Measurements from ENCODE around the gene ARHGEF40. TPM values are rescaled to one million over a fixed set of nuclear protein-coding genes. Genes with fewer than 3 reads are reported as not detected.

Gene ARHGEF40
- total RNA-seq, 1 experiment from 2014 or later = 71.4 TPM

DNA sequence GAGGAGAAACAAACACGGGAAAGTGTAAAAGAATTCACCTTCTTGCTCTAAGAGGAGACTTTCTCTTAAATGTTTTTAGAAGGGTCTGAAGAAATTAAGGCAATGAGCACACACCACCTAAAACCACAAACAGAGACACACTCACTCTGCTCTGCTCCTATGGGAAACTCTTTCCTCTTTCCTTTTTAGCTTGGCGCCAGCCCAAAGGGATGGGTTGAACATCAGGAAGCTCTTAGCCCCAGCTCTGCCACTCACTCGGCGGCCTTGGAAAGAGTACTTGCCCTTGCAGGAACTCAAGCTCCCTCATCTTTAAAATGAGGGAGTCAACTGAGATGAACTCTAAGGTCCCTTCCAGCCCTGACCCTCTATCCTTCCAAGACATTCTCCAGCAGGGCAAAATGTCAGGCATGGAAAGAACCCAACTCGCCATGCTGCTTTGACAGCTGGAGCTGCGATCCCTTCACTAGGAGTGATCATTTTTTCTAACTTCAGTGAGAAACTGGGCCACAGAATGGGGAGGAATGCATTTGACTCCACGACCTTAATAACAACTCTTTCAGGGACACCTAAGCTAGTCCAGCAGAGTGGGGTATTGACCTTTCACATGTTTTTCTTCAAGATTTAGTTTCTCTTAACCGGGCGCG, 13.5 kb upstream of the ARHGEF40 start:
- Histone ChIP-seq H4K91ac (ENCODE audit: insufficient read length, low read depth, low read length) (no peak overlapping the region), H3K4ac (ENCODE audit: low read depth, low read length) (no peak overlapping the region), H2AFZ (ENCODE audit: low read length) (no peak overlapping the region), H3K9ac (ENCODE audit: extremely low read depth, insufficient read length, low read length) (no peak overlapping the region), H2BK15ac (ENCODE audit: low read depth, low read length) (no peak overlapping the region), H3K27ac (ENCODE audit: insufficient read length, low read depth, low read length) (no peak overlapping the region), H3K79me1 (ENCODE audit: insufficient read depth, low read depth, low read length, poor library complexity, severe bottlenecking) (no peaks in the 10 kb centered on the region), H3T11ph (ENCODE audit: low read length) (no peak overlapping the region), H3K4me1 (ENCODE audit: insufficient read depth, low read length) (no peaks in the 10 kb centered on the region; the same call in 1 of the 2 replicates), H3K23ac (ENCODE audit: insufficient read length, low read depth, low read length) (no peak overlapping the region), H2BK120ac (ENCODE audit: low read depth, low read length, poor library complexity, severe bottlenecking) (no peak overlapping the region), H4K20me1 (ENCODE audit: control insufficient read depth, insufficient read depth, insufficient read length) (no peaks in the 10 kb centered on the region), H3K23me2 (ENCODE audit: insufficient read length, low read depth, low read length, poor library complexity, severe bottlenecking) (no peaks in the 10 kb centered on the region), H2BK5ac (ENCODE audit: insufficient read length, low read length) (no peak overlapping the region), H3K14ac (ENCODE audit: insufficient read depth, low read length) (no peak overlapping the region), H3K27me3 (ENCODE audit: insufficient read depth, low read length) (no peaks in the 10 kb centered on the region), H3K4me2 (ENCODE audit: insufficient read depth, insufficient read length, low read length) (no peak overlapping the region), H3K79me2 (ENCODE audit: insufficient read depth, low read length) (no peaks in the 10 kb centered on the region), H2BK20ac (ENCODE audit: low read depth, low read length, poor library complexity, severe bottlenecking) (no peak overlapping the region), H4K5ac (ENCODE audit: insufficient read length, low read depth, low read length) (no peak overlapping the region), H2AK5ac (ENCODE audit: insufficient read length, low read length) (no peak overlapping the region), H4K8ac (replicated peaks; ENCODE audit: insufficient read length, low read depth, low read length) (no peak overlapping the region), H3K18ac (ENCODE audit: insufficient read length, low read depth, low read length) (no peak overlapping the region), H2BK12ac (ENCODE audit: insufficient read length, low read depth, low read length) (no peak overlapping the region), H3K9me3 (ENCODE audit: control insufficient read depth, low read depth, low read length) (no peaks in the 10 kb centered on the region), H3K56ac (ENCODE audit: insufficient read length, low read depth, low read length) (no peak overlapping the region)
- Mint-ChIP-seq H3K4me3 (no peak overlapping the region), H3K36me3 (ENCODE audit: insufficient read depth in 1 of 3, low read depth in 3 of 3) (no peaks in the 10 kb centered on the region), H3K4me1 (peaks cover 7 to 10% of the 10 kb centered on the region in 2 experiments), H3K27me3 (ENCODE audit: low read depth) (no peaks in the 10 kb centered on the region), H3K27ac (no peak overlapping the region), H3K9me3 (no peaks in the 10 kb centered on the region)
- TF ChIP-seq, protein P1, sequence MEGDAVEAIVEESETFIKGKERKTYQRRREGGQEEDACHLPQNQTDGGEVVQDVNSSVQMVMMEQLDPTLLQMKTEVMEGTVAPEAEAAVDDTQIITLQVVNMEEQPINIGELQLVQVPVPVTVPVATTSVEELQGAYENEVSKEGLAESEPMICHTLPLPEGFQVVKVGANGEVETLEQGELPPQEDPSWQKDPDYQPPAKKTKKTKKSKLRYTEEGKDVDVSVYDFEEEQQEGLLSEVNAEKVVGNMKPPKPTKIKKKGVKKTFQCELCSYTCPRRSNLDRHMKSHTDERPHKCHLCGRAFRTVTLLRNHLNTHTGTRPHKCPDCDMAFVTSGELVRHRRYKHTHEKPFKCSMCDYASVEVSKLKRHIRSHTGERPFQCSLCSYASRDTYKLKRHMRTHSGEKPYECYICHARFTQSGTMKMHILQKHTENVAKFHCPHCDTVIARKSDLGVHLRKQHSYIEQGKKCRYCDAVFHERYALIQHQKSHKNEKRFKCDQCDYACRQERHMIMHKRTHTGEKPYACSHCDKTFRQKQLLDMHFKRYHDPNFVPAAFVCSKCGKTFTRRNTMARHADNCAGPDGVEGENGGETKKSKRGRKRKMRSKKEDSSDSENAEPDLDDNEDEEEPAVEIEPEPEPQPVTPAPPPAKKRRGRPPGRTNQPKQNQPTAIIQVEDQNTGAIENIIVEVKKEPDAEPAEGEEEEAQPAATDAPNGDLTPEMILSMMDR (conservative IDR thresholded peaks at IDR 0.05) = no peak
- no peak for DNase-seq
- WGBS (ENCODE audit: extremely low coverage, insufficient read length, low lambda C conversion rate) = no CpG with 5 or more reads among the region's 10 CpGs
